Transverse colon (tissue), 4 donors: ENCODE data around the gene EFEMP1. TPM values are rescaled to one million over a fixed set of nuclear protein-coding genes. Genes with fewer than 3 reads are reported as not detected.

ENCODE experiments used
- DNase-seq: peaks from one replicate; pipeline ENCODE4 v3.0.0-alpha.2; 2019
- H3K27ac ChIP-seq, 4 donors: fragments of 200-600 bp; sonication (generic); 2 replicates each; pipeline ENCODE4 v1.5.1; 2016 to 2018; ENCODE audit warnings: inconsistent platforms in 4 of 4
- H3K27me3 ChIP-seq: fragments of 200-600 bp; sonication (generic); 2 replicates; pipeline ENCODE4 v1.5.1; 2017; ENCODE audit warnings: inconsistent platforms
- H3K36me3 ChIP-seq, 4 donors: fragments of 200-600 bp; sonication (generic); 2 replicates each; pipeline ENCODE4 v1.5.1; 2017 to 2019; ENCODE audit warnings: inconsistent platforms in 4 of 4
- H3K4me1 ChIP-seq, 4 donors: fragments of 200-600 bp; sonication (generic); 2 replicates each; pipeline ENCODE4 v1.5.1; 2017 to 2020; ENCODE audit warnings: inconsistent platforms in 4 of 4
- H3K4me3 ChIP-seq, 4 donors: fragments of 200-600 bp; sonication (generic); 1 replicate in 1 of 4; 2 replicates in 3 of 4; pipeline versions ENCODE4 v1.5.1 to v1.6.1; 2017 to 2019; ENCODE audit warnings: inconsistent platforms in 4 of 4
- H3K9me3 ChIP-seq, 2 donors: fragments of 200-600 bp; sonication (generic); 2 replicates each; pipeline ENCODE4 v1.5.1; 2017 to 2019; ENCODE audit warnings: inconsistent platforms in 2 of 2
- CTCF ChIP-seq, 5 experiments: fragments of 200-600 bp in 3 of 5; fragments of 450-650 bp in 2 of 5; sonication (generic) in 3 of 5; IDR thresholded peaks; 1 replicate in 2 of 5; 2 replicates in 3 of 5; pipeline ENCODE4 v1.5.1; 2016 to 2017; ENCODE audit warnings: antibody characterized with exemption in 5 of 5, inconsistent platforms in 3 of 5, mild to moderate bottlenecking in 2 of 5, moderate library complexity in 1 of 5
- EP300 ChIP-seq: sonication (generic); formaldehyde crosslinking; IDR thresholded peaks from one replicate; pipeline ENCODE4 v1.6.1; 2017; ENCODE audit warnings: antibody characterized with exemption, low read depth
- POLR2A ChIP-seq: fragments of 450-650 bp; IDR thresholded peaks from one replicate; pipeline ENCODE4 v1.6.1; 2016; ENCODE audit warnings: antibody characterized with exemption, mild to moderate bottlenecking, moderate library complexity
- POLR2AphosphoS5 ChIP-seq, 3 donors: sonication (generic); formaldehyde crosslinking; IDR thresholded peaks; one replicate each; pipeline ENCODE4 v1.6.1; 2016; ENCODE audit warnings: antibody characterized with exemption in 3 of 3
- WGBS, 2 donors: methylation state at CpG; one replicate each; pipeline ENCODE4 v1.1.5; 2018; ENCODE audit warnings: low coverage in 1 of 2; 5-methylcytosine and 5-hydroxymethylcytosine counted together
- in situ Hi-C, 4 donors: fragments of 200-750 bp; cut with MboI; loops; one replicate each; pipeline versions ENCODE4 v1.15.0 to v1.15.1; 2017; ENCODE audit warnings: low sequenced_read_pairs in 3 of 4, low pct_ligation_motif_present in 1 of 4, low pct_unique_long_range_greater_than_20kb in 1 of 4
- intact Hi-C: fragments of 100-400 bp; cut with DNase I; formaldehyde crosslinking; loops from one replicate; pipeline ENCODE4 v1.15.1; 2023; ENCODE audit warnings: low total_unique reads
- total RNA-seq, 4 donors: library from RNA; depleted of rRNA; stranded (reverse); fragments of >200 nt; gene quantifications; one replicate each; pipeline ENCODE4 v1.1.0, GENCODE V29; 2016

EFEMP1 gene
- total RNA-seq, 4 donors from 2014 or later: 12.0 to 34.8 (median 26.5) TPM

- no peaks in the 10 kb centered on the region for H3K4me1 ChIP-seq
- TF ChIP-seq EP300 (no peak), POLR2AphosphoS5 (IDR thresholded peaks at IDR 0.05) (no peak), CTCF (IDR thresholded peaks at IDR 0.05) (no peak), POLR2A (no peak)
- intact Hi-C loops (no loop called here), in situ Hi-C loops (no loop called here)
- H3K36me3 ChIP-seq: no peaks in the 10 kb centered on the region
- H3K27ac ChIP-seq: no peak overlapping the region
- no peaks in the 10 kb centered on the region for H3K9me3 ChIP-seq
- H3K27me3 ChIP-seq: no peaks in the 10 kb centered on the region
- H3K4me3 ChIP-seq: no peak overlapping the region
- DNase-seq: no peak
Measured at GRCh38 chr2:55896633-55897032, 26.9 kb downstream of the EFEMP1 start.

- in situ Hi-C loops (no loop called here), intact Hi-C loops (no loop called here)
- WGBS, 2 donors: 72 to 75% methylated on average over 2 of the region's 2 CpGs
- TF ChIP-seq EP300 (no peak), POLR2AphosphoS5 (IDR thresholded peaks at IDR 0.05) (no peak), CTCF (IDR thresholded peaks at IDR 0.05) (no peak), POLR2A (no peak)
- no peak overlapping the region for H3K4me3 ChIP-seq
- H3K36me3 ChIP-seq: no peaks in the 10 kb centered on the region
- no peak overlapping the region for H3K27ac ChIP-seq
- H3K4me1 ChIP-seq: no peaks in the 10 kb centered on the region
- H3K9me3 ChIP-seq: no peaks in the 10 kb centered on the region
- no peak for DNase-seq
- no peaks in the 10 kb centered on the region for H3K27me3 ChIP-seq
Measured at GRCh38 chr2:55894720-55895119, 28.9 kb downstream of the EFEMP1 start.

- 51 to 55% methylated on average over 2 of the region's 2 CpGs for WGBS, 2 donors
- Histone ChIP-seq H3K27me3 (no peaks in the 10 kb centered on the region), H3K36me3 (no peaks in the 10 kb centered on the region), H3K4me3 (no peak overlapping the region), H3K27ac (no peak overlapping the region), H3K9me3 (no peaks in the 10 kb centered on the region), H3K4me1 (no peaks in the 10 kb centered on the region)
- TF ChIP-seq EP300 (no peak), POLR2AphosphoS5 (IDR thresholded peaks at IDR 0.05) (no peak), CTCF (IDR thresholded peaks at IDR 0.05) (no peak), POLR2A (no peak)
- intact Hi-C loops (no loop called here), in situ Hi-C loops (no loop called here)
- DNase-seq: no peak
Measured at GRCh38 chr2:55891671-55892094, 31.9 kb downstream of the EFEMP1 start.

GRCh38 chr2:55888936-55889335 lies 34.6 kb downstream of the EFEMP1 start:
- Histone ChIP-seq H3K9me3 (no peaks in the 10 kb centered on the region), H3K4me3 (no peak overlapping the region), H3K4me1 (no peaks in the 10 kb centered on the region), H3K27me3 (no peaks in the 10 kb centered on the region), H3K27ac (no peak overlapping the region), H3K36me3 (no peaks in the 10 kb centered on the region)
- 84 to 100% methylated on average over 2 to 3 of the region's 3 CpGs for WGBS, 2 donors
- intact Hi-C loops (no loop called here), in situ Hi-C loops (no loop called here)
- no peak for DNase-seq
- TF ChIP-seq POLR2A (no peak), CTCF (IDR thresholded peaks at IDR 0.05) (no peak), EP300 (no peak), POLR2AphosphoS5 (IDR thresholded peaks at IDR 0.05) (no peak)
